NOMO-1 (cell line): ENCODE data around the gene PDE2A.
A peak's percentile ranks its signal among the peaks of the same experiment; 100 is the strongest.

Experiments used
- DNase-seq, 2 experiments: peaks; one replicate each; lab custom pipeline; 2025; ENCODE audit not compliant: unreplicated experiment in 2 of 2; lab: John Stamatoyannopoulos, UW

Gene PDE2A

GRCh38 chr11:72637926-72638325 lies 36.3 kb downstream of the PDE2A start:
- no peak for DNase-seq

- DNase-seq = no peak
These were observed 37.0 kb downstream of the PDE2A start for GRCh38 chr11:72637198-72637597.

GRCh38 chr11:72636376-72636775 lies 37.8 kb downstream of the PDE2A start:
- DNase-seq = no peak

- no peak for DNase-seq
These were observed 38.3 kb downstream of the PDE2A start for GRCh38 chr11:72635933-72636332.

- peak; percentile 28 to 35 for DNase-seq
These were observed 38.8 kb downstream of the PDE2A start for GRCh38 chr11:72635309-72635915.

- no peak for DNase-seq
These were observed 39.6 kb downstream of the PDE2A start for GRCh38 chr11:72634472-72635095.

- no peak for DNase-seq
These were observed 40.2 kb downstream of the PDE2A start for GRCh38 chr11:72634016-72634415.

GRCh38 chr11:72633068-72633467 lies 41.2 kb downstream of the PDE2A start:
- DNase-seq = no peak

- no peak for DNase-seq
These were observed 42.2 kb downstream of the PDE2A start for GRCh38 chr11:72631806-72632731.

- DNase-seq = no peak
These were observed 43.9 kb downstream of the PDE2A start for GRCh38 chr11:72630104-72630852.

GRCh38 chr11:72629266-72629665 lies 45.0 kb downstream of the PDE2A start:
- no peak for DNase-seq

- no peak for DNase-seq
These were observed 46.5 kb downstream of the PDE2A start for GRCh38 chr11:72627594-72628281.

GRCh38 chr11:72626414-72626936 lies 47.7 kb downstream of the PDE2A start:
- DNase-seq = no peak

GRCh38 chr11:72625691-72626413 lies 48.4 kb downstream of the PDE2A start:
- no peak for DNase-seq

GRCh38 chr11:72624496-72625201 lies 49.6 kb downstream of the PDE2A start:
- no peak for DNase-seq

GRCh38 chr11:72623052-72623451 lies 51.2 kb downstream of the PDE2A start:
- DNase-seq = no peak

GRCh38 chr11:72621008-72621610 lies 53.1 kb downstream of the PDE2A start:
- DNase-seq = no peak

GRCh38 chr11:72618803-72619202 lies 55.4 kb downstream of the PDE2A start:
- DNase-seq = no peak
